ENCODE data around the gene MTPN. TPM values are rescaled to one million over a fixed set of nuclear protein-coding genes. Genes with fewer than 3 reads are reported as not detected.

The MTPN gene
- total and polyA plus RNA-seq, 2 donors (not counting 1 experiment from before 2014, with no cell fraction given): 158 to 215 TPM

DNA sequence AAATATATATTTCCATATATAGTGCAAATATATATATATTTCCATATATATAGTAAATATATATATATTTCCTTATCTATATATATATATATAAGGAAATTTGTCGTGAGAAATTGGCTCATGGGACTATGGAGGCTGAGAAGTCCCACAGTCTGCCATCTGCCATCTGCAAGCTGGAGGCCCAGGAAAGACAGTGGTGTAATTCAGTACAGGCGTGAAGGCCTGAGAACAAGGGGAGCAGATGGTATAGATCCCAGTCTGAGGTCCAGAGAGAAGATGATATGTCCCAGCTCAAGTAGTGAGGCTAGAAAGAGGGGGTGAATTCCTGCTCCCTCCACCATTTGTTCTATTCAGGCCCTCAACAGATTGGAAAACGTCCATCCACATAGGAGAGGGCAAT lies 78.9 kb downstream of the MTPN start:
- Histone ChIP-seq H3K9ac (ENCODE audit: insufficient read depth, low read length) (no peak overlapping the region), H3K27ac (ENCODE audit: insufficient read depth, low read length) (no peak overlapping the region), H3K27me3 (ENCODE audit: control insufficient read depth, insufficient read depth, low read length) (no peaks in the 10 kb centered on the region), H4K20me1 (ENCODE audit: control insufficient read depth, extremely low read depth, insufficient read depth, low read length) (no peaks in the 10 kb centered on the region), H3K4me2 (ENCODE audit: extremely low read depth, insufficient read depth, low read length) (no peak overlapping the region), H3K4me1 (ENCODE audit: control insufficient read depth, extremely low read depth, insufficient read depth, low read length) (no peaks in the 10 kb centered on the region), H3K79me2 (ENCODE audit: control insufficient read depth, insufficient read depth, low read length) (no peaks in the 10 kb centered on the region), H3K9me3 (ENCODE audit: control insufficient read depth, insufficient read depth, low read depth, low read length) (no peaks in the 10 kb centered on the region), H2AFZ (ENCODE audit: low read length) (no peak overlapping the region), H3K36me3 (ENCODE audit: control insufficient read depth, insufficient read depth, low read length) (no peaks in the 10 kb centered on the region), H3K4me3 (replicated peaks in 1 of 4; ENCODE audit: control extremely low read depth in 1 of 4, insufficient read depth in 1 of 4, low read depth in 3 of 4, low read length in 4 of 4) (no peak overlapping the region)
- no peak for TF ChIP-seq EZH2 (IDR thresholded peaks at IDR 0.05; ENCODE audit: low read length, missing control alignments)
- TF ChIP-seq, protein P1, sequence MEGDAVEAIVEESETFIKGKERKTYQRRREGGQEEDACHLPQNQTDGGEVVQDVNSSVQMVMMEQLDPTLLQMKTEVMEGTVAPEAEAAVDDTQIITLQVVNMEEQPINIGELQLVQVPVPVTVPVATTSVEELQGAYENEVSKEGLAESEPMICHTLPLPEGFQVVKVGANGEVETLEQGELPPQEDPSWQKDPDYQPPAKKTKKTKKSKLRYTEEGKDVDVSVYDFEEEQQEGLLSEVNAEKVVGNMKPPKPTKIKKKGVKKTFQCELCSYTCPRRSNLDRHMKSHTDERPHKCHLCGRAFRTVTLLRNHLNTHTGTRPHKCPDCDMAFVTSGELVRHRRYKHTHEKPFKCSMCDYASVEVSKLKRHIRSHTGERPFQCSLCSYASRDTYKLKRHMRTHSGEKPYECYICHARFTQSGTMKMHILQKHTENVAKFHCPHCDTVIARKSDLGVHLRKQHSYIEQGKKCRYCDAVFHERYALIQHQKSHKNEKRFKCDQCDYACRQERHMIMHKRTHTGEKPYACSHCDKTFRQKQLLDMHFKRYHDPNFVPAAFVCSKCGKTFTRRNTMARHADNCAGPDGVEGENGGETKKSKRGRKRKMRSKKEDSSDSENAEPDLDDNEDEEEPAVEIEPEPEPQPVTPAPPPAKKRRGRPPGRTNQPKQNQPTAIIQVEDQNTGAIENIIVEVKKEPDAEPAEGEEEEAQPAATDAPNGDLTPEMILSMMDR (conservative IDR thresholded peaks at IDR 0.05 in 1 of 2, IDR thresholded peaks at IDR 0.05 in 1 of 2; ENCODE audit: low read depth in 1 of 2, low read length in 2 of 2): no peak
- no peak for DNase-seq (ENCODE audit: low read depth in 2 of 2)

DNA sequence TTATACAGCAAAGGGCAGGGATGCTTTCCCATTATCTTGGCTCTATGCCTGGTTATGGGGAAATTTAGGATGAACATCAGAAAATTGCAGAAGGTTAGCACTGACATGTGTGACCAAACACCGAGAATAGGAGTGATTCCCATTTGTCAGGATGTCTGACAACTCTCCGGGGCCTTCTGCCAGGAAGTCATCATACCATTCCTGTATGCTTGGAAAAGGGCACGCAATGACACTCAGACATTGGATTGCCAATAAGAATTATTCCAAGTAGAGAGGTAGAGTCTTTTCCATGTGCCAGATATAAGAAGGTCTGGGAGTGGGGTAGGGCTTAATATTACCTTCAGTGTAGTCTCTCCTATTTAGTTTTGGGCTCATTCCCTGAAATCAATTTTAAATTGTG lies 82.3 kb downstream of the MTPN start:
- H3K4me2 ChIP-seq (ENCODE audit: extremely low read depth, insufficient read depth, low read length): no peak overlapping the region
- H3K36me3 ChIP-seq (ENCODE audit: control insufficient read depth, insufficient read depth, low read length): no peaks in the 10 kb centered on the region
- no peaks in the 10 kb centered on the region for H4K20me1 ChIP-seq (ENCODE audit: control insufficient read depth, extremely low read depth, insufficient read depth, low read length)
- no peak overlapping the region for H3K9ac ChIP-seq (ENCODE audit: insufficient read depth, low read length)
- no peaks in the 10 kb centered on the region for H3K9me3 ChIP-seq (ENCODE audit: control insufficient read depth, insufficient read depth, low read depth, low read length)
- no peak overlapping the region for H3K4me3 ChIP-seq (replicated peaks in 1 of 4; ENCODE audit: control extremely low read depth in 1 of 4, insufficient read depth in 1 of 4, low read depth in 3 of 4, low read length in 4 of 4)
- no peaks in the 10 kb centered on the region for H3K79me2 ChIP-seq (ENCODE audit: control insufficient read depth, insufficient read depth, low read length)
- H2AFZ ChIP-seq (ENCODE audit: low read length): no peak overlapping the region
- no peaks in the 10 kb centered on the region for H3K4me1 ChIP-seq (ENCODE audit: control insufficient read depth, extremely low read depth, insufficient read depth, low read length)
- H3K27ac ChIP-seq (ENCODE audit: insufficient read depth, low read length): no peak overlapping the region
- DNase-seq (ENCODE audit: low read depth in 2 of 2): no peak
- TF ChIP-seq EZH2 (IDR thresholded peaks at IDR 0.05; ENCODE audit: low read length, missing control alignments): no peak
- TF ChIP-seq, protein P1 (conservative IDR thresholded peaks at IDR 0.05 in 1 of 2, IDR thresholded peaks at IDR 0.05 in 1 of 2; ENCODE audit: low read depth in 1 of 2, low read length in 2 of 2): no peak
- H3K27me3 ChIP-seq (ENCODE audit: control insufficient read depth, insufficient read depth, low read length): no peaks in the 10 kb centered on the region

DNA sequence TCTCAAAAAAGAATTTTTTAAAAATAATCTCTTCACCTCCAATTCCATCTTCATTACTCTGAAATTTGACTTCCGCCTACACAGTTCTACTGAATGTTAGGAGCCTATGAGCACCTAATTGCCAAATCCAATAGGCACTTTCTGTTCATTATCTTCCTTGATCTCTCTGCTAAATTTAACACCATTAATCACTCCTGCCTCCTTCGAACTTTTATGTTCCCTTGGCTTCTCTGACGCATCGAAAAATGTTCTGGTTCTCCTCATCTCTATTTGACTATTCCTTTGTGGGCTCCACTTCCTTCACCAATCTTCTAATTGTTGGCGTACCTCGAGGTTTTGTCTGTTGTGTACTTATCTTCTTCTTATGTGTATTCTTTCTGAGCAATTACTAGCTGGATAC lies 87.3 kb downstream of the MTPN start:
- Histone ChIP-seq H3K4me2 (ENCODE audit: extremely low read depth, insufficient read depth, low read length) (no peak overlapping the region), H3K79me2 (ENCODE audit: control insufficient read depth, insufficient read depth, low read length) (no peaks in the 10 kb centered on the region), H3K4me1 (ENCODE audit: control insufficient read depth, extremely low read depth, insufficient read depth, low read length) (no peaks in the 10 kb centered on the region), H3K9ac (ENCODE audit: insufficient read depth, low read length) (no peak overlapping the region), H3K36me3 (ENCODE audit: control insufficient read depth, insufficient read depth, low read length) (no peaks in the 10 kb centered on the region), H3K27me3 (ENCODE audit: control insufficient read depth, insufficient read depth, low read length) (no peaks in the 10 kb centered on the region), H3K27ac (ENCODE audit: insufficient read depth, low read length) (no peak overlapping the region), H3K9me3 (ENCODE audit: control insufficient read depth, insufficient read depth, low read depth, low read length) (no peaks in the 10 kb centered on the region), H2AFZ (ENCODE audit: low read length) (no peak overlapping the region), H3K4me3 (replicated peaks in 1 of 4; ENCODE audit: control extremely low read depth in 1 of 4, insufficient read depth in 1 of 4, low read depth in 3 of 4, low read length in 4 of 4) (no peak overlapping the region), H4K20me1 (ENCODE audit: control insufficient read depth, extremely low read depth, insufficient read depth, low read length) (no peaks in the 10 kb centered on the region)
- DNase-seq (ENCODE audit: low read depth in 2 of 2): peak in 1 of 2 donors; percentile 72
- TF ChIP-seq, protein P1 (conservative IDR thresholded peaks at IDR 0.05 in 1 of 2, IDR thresholded peaks at IDR 0.05 in 1 of 2; ENCODE audit: low read depth in 1 of 2, low read length in 2 of 2): no peak
- TF ChIP-seq EZH2 (IDR thresholded peaks at IDR 0.05; ENCODE audit: low read length, missing control alignments): no peak

Measured in fibroblast of lung (primary cell).